Fibroblast of pulmonary artery (primary cell): ENCODE results near the gene PDE1C.

ENCODE experiments used
- DNase-seq: peaks from one replicate; pipeline ENCODE4 v3.0.0-alpha.2; 2010; ENCODE audit warnings: low read depth
- H3K4me3 ChIP-seq: replicated peaks from 2 replicates; pipeline ENCODE4 v1.5.1; 2011; ENCODE audit warnings: low read depth, mild to moderate bottlenecking, control low read depth, low read length, moderate library complexity
- TF ChIP-seq, protein P1 (sequence below): IDR thresholded peaks from 2 replicates; pipeline ENCODE4 v1.5.1; 2011; ENCODE audit warnings: mild to moderate bottlenecking, control low read depth, low read length, inconsistent platforms; ENCODE audit errors: missing control alignments

Gene PDE1C

DNA sequence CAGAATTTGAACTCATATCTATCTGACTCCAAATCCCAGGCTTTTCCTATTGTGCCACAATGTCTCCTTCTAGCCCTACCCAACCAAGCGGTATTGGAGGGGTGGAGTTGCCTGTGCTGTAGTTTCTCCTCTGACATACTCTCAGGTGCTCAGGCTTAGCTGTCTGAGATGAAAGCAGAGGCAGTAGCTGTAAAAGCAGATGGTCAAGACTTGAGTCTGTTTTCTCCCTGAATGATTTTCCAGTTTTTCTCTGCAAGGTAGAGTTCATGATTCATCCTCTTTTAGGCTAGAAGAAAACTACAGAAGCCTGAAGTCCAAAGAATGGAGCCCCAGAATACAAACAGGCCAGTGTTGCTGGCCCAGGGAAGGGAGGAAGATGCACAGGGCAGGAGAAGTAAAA lies 130.0 kb downstream of the PDE1C start:
- TF ChIP-seq, protein P1, sequence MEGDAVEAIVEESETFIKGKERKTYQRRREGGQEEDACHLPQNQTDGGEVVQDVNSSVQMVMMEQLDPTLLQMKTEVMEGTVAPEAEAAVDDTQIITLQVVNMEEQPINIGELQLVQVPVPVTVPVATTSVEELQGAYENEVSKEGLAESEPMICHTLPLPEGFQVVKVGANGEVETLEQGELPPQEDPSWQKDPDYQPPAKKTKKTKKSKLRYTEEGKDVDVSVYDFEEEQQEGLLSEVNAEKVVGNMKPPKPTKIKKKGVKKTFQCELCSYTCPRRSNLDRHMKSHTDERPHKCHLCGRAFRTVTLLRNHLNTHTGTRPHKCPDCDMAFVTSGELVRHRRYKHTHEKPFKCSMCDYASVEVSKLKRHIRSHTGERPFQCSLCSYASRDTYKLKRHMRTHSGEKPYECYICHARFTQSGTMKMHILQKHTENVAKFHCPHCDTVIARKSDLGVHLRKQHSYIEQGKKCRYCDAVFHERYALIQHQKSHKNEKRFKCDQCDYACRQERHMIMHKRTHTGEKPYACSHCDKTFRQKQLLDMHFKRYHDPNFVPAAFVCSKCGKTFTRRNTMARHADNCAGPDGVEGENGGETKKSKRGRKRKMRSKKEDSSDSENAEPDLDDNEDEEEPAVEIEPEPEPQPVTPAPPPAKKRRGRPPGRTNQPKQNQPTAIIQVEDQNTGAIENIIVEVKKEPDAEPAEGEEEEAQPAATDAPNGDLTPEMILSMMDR: no peak
- DNase-seq: no peak
- no peak overlapping the region for H3K4me3 ChIP-seq

DNA sequence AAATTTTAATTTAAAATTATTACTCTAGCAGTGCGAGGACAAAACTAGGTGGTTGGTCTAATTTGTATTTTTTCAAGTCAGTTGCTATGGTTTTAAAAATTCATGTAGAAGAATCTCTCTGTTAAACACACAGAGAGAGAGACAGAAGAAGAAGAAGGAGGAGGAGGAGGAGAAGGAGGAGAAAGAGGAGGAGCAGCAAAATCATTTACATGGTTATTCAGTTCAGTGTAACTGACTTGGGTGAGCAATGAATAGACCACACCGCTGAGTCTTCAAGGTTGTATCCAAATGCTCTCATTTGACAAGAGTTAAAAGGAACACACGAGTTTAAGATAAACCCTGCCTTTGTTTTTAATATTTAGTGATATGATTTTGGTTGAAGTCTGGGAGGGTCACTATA lies 131.1 kb downstream of the PDE1C start:
- no peak for DNase-seq
- H3K4me3 ChIP-seq: no peak overlapping the region
- TF ChIP-seq, protein P1: no peak

DNA sequence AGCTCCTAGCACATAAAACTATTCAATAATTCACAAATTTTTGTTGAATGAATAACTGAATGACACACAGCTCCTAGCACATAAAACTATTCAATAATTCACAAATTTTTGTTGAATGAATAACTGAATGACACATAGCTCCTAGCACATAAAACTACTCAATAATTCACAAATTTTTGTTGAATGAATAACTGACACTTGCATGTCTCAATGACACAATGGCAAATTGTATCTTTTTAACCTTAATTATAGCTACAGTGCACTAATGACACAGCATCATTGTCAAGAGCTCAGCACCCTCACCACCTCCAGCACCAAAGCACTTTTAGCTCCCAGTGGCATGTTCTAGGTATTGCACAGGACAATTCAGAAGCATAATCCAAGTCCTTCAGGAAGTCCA lies 131.6 kb downstream of the PDE1C start:
- H3K4me3 ChIP-seq: no peak overlapping the region
- TF ChIP-seq, protein P1: peak; percentile 20
- DNase-seq: no peak

DNA sequence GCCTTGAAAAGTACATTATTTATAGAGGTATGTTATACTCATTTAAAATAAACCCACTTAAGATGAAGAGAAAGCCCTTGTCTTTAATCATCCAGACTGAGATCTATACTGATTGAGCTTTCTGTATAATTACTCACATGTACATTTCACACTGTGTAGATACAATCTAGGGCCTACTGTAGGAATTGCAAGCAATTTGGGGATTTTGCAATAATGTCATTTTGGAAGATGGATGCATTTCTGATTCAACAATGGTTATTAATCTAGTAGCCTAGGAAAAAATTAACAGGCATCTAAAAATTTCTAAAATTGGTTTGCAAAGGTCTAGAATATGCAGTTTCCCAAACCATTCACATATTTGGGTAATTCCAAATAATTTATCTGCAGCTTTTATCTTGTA lies 132.2 kb downstream of the PDE1C start:
- H3K4me3 ChIP-seq: no peak overlapping the region

DNA sequence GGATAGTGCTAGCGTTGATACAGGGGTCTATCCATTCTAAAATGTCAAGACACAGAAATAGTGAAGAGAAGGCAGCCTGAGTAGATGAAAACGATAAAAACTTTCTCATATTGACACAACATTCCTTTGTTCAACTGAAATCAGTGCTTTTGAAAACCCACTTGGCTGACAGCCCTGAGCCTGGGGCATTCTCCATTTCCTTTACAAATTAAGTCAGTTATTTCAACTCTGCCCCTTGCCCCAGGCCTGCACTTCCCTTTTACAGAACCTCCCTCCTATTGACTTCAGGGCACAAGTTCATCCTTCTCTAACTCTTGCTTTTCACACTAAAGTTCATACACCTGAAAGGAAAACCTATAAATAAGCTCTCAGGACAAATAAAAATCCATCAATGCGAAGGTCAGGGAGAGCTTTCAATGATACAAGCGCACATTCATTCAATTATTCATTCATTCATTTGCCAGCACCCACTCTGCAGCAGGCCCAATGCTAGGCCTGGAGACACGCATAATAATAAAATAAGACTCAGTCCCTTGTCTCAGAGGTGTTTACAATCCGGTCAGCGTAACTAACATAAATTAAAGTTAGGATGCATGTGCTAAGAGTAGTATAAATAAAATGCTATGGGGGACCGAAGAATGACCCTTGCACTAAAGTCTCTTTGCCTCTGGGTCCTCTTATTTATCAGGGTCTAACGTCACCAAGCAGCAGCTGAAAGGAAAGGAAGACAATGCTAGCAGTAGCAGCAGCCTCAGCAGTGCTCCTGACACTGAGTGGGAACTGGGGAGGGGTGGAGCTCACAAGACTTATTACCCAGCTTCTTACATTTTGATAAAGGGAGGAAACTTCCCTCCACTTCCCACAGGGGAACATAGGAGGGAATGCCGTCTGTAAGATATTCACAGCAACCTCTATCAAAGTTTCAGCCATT lies 134.8 kb downstream of the PDE1C start:
- TF ChIP-seq, protein P1: no peak
- no peak for DNase-seq
- H3K4me3 ChIP-seq: no peak overlapping the region

More for the DNA sequence above, 132.2 kb downstream of the PDE1C start:
- no peak for DNase-seq
- TF ChIP-seq, protein P1: no peak

DNA sequence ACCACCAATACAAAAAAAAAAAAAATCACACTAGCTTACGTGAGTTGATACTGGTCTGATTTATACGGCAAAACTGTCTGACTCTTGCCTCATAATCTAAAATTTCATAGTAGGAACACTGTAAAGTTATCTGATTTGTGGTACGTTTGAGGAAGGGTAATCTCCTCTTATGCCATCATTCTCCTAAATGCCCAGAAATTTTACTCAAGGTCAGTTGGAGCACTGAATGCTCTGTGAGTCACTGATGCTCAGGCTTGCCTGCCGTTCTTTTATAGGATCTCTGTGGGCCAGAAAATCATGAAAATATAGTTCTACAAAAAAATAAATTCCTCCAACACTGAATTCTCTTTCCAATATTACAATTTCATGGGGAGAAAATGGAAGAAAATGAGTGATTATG lies 135.7 kb downstream of the PDE1C start:
- no peak for DNase-seq
- H3K4me3 ChIP-seq: no peak overlapping the region
- TF ChIP-seq, protein P1: no peak

DNA sequence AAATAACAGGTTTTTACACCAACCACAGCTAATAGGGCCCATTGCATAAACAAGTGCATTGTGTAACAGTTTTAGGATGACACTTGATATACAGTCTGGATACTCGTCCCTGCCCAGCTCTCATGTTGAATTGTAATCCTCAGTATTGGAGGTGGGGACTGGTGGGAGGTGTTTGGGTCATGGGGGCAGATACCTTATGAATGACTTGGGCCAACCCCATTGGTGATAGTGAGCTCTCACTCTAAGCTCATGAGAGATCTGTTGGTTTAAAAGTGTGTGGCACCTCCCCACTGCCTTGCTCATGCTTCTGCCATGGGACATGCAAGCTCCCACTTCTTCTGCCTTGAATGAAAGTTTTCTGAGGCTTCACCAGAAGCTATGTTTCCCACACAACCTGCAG lies 136.7 kb downstream of the PDE1C start:
- no peak for DNase-seq
- TF ChIP-seq, protein P1: no peak
- no peak overlapping the region for H3K4me3 ChIP-seq
